VCaP (cell line): Measurements from ENCODE around the gene TMEM117.
A peak's percentile ranks its signal among the peaks of the same experiment; 100 is the strongest.

Experiments
- H3K27ac ChIP-seq: fragments of 450-650 bp; 2 replicates; pipeline ENCODE4 v1.5.1; 2017
- TF ChIP-seq, protein P1 (sequence below): fragments of 450-650 bp; conservative IDR thresholded peaks from 2 replicates; pipeline ENCODE4 v1.5.1; 2017; ENCODE audit warnings: mild to moderate bottlenecking, moderate library complexity

The TMEM117 gene

DNA sequence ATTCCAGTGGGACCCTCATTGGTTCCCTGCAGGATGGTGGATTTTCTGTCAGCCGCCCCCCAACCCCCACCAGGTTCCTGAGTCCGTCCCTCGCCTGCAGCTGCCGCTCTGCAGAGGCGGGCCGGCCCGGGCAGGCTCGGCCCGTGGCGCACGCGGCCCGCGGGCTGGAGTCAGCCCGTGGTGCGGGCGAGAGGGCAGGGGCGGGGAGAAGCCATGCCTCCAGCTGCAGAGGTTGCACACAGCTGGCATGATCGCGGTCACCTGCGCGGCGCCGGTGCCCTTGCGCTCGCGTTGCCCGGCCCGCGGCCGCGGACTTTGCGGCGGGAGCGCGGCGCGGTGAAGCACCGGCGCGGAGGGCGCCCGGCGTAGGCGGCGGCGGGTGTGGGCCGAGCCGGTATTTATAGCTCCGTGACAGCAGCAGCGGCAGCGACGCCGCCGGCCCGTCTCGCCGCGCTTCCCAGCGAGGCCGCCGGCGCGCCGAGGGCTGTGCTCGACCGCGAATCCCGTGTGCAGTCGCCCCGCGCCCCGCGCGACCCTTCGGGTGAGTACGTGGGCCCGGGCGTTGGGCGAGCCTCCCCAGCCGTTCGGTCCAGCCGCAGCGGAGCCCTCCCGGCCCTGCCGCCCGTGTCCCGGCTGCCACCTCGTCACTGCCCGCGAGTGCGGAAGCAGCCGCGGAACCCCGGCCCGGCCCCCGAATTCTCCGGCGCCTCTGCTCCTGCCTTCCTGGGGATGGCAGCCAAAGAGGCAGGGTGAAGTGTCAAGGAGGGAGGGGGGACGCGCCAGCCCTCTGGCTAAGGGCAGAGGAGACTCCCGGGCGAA lies at the start of gene TMEM117:
TMEM117 (plus strand) TSS at position 426 of the 819 bp plus-strand sequence.
- TF ChIP-seq, protein P1, sequence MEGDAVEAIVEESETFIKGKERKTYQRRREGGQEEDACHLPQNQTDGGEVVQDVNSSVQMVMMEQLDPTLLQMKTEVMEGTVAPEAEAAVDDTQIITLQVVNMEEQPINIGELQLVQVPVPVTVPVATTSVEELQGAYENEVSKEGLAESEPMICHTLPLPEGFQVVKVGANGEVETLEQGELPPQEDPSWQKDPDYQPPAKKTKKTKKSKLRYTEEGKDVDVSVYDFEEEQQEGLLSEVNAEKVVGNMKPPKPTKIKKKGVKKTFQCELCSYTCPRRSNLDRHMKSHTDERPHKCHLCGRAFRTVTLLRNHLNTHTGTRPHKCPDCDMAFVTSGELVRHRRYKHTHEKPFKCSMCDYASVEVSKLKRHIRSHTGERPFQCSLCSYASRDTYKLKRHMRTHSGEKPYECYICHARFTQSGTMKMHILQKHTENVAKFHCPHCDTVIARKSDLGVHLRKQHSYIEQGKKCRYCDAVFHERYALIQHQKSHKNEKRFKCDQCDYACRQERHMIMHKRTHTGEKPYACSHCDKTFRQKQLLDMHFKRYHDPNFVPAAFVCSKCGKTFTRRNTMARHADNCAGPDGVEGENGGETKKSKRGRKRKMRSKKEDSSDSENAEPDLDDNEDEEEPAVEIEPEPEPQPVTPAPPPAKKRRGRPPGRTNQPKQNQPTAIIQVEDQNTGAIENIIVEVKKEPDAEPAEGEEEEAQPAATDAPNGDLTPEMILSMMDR: 0 out of 2 replicates have a peak, but pooled peaks have one; percentile 8
- peak within 1 kb of the TSS; percentile 86 for H3K27ac ChIP-seq

DNA sequence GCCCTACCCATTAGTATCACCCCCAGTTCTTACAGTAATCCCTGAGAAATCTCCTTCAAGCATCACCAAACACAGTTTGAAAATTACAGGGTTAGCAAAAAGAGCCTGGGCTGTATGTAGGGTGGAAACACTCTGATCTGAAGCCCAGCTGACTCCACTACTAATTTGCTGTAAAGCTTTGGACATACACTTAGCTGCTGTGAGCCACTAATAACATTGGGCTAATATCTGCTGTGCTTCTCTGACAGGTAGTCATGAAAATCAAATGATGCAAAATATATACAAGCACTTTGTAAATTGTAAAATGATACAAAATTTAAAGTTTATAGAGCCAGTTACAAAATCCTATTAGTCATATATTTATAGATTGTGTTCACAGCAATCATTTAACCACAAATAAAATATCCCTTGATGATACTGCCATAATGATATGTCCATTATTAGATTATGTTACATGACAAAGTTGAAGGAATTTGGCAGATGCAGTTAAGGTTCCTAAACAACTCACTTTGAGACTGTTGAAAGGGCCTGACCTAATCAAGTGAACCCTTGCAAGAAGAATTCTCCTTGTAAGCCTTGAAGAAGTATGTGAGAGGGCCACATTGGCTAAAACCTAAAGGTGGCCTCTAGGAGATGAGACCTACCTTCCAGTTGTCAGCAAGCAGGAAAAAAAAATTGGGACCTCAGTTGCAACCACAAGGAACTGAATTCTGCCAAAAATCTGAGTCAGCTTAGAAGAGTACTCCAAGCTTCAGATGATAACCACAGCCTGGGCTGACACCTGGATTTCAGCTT lies 48.8 kb upstream of the TMEM117 start:
- TF ChIP-seq, protein P1: no peak
- no peak overlapping the region for H3K27ac ChIP-seq

DNA sequence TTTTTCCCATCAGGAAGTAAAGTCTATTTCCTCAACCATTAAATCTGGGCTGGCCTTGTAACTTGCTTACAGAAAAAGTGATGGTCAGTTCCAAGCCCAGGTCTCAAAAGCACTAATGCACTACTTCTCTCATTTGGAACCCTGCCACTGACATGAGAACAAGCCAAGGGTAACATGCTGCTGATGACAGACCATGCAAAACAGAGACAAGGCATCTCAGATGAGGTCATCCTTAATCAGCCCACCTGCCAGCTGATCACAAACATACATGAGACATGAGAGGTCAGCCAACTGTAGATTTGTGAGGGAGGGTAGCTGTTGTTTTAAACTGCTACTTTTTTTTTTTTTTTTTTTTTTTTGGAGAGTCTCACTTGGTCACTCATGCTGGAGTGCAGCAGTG lies 45.9 kb upstream of the TMEM117 start:
- TF ChIP-seq, protein P1: no peak
- no peak overlapping the region for H3K27ac ChIP-seq

DNA sequence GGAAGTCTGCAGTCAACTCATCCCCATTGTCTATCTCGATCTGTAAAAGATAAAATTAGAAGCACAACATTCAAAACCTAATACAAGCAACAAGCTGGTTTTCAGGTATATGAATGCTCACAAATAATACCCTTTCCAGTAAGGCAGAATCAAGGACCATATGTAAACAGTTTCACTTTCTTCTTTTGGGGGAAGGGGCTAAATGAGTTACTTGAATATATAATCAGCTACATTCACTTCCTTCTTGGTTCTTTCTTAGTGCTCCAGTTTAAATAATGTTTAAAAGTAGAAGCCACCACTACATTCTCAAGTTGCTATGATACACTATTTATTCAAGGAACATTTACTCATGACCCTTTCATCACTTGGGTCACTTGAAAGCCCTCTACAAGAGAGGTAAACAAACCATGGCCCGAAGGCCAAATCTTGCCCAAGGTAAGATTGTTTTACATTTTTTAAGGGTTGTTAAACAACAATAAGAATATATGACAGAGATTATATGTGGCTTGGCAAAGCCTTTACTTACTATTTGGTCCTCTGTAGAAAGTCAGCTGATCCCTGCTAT lies 40.1 kb upstream of the TMEM117 start:
- TF ChIP-seq, protein P1: no peak
- H3K27ac ChIP-seq: peak overlapping the region; percentile 63

DNA sequence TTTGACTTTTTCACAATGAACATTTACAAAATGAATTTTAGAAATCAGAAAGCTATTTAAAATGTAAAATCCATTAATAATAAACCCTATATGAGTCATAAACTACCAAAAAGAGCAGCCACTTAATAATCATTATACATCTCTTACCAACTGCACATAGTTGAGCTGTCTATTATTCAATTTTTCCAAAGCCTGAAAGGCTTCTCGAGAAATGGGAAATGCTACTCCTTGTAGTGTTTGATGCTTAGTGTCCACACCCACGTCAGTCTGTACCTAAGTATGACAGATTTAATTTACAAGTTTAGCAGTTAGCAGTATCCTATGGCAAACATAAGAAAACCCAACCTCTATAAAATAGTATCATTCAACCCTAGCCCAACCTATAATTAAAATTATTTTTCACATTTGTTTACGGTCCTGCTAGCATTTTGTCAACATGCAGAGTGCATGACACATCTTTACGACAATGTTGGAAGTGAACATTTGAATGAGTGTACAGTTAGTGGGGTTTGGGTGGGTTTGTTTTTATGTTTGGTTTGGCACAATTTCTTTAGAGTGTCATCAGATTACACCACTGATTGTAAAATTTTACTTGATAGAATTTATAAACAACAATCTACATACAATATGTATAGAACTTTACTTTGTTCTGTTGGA lies 38.2 kb upstream of the TMEM117 start:
- TF ChIP-seq, protein P1: no peak
- peak overlapping the region; percentile 63 for H3K27ac ChIP-seq

DNA sequence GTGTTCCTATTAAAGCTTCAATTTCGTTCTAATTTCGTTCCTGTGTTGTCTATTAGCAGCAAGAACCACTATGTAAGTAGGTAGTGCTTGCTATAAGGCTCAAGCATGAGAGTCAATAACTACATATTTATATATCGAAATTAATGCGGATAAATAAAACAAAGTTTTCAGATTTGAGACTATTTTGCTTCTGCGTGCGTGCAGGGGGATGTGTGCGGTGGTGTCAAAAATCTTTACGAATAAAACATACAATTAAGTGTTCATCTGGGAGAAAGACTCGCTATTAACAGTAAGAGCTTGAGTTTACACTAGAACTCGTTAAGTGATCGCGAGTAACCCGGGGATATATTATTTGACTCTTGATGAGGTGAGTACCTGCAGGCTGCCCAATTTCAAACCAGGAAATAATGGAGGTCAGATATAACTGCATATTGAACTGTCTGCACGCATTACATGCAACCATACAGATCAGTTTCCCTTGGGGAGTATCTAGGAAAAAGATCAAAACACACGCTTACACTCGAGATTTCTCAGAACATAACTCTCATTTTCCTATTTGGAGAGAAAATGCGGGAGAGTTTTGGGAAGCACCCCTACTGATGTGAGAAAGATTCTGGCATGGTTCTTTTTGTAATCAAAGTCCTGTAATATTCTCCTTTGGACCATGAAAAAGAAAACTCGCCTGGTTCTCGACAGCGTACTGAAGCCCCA lies 30.6 kb upstream of the TMEM117 start:
- TF ChIP-seq, protein P1: no peak
- peak overlapping the region; percentile 85 for H3K27ac ChIP-seq
